K562 (cell line): ENCODE data around the gene KCTD13. TPM values are rescaled to one million over a fixed set of nuclear protein-coding genes. Genes with fewer than 3 reads are reported as not detected.

Experiments
- ATF1 ChIP-seq, 2 experiments: fragments of 450-650 bp in 1 of 2; IDR thresholded peaks; 2 replicates each; pipeline ENCODE4 v1.6.1; 2016; ENCODE audit warnings: missing compliant biosample characterization in 1 of 2, missing genetic modification characterization in 1 of 2
- ATF7 ChIP-seq: fragments of 450-650 bp; IDR thresholded peaks from 2 replicates; pipeline ENCODE4 v1.7.1; 2014; ENCODE audit warnings: mild to moderate bottlenecking, moderate library complexity
- CHD2 ChIP-seq: IDR thresholded peaks from 2 replicates; pipeline ENCODE4 v1.6.1; 2011; ENCODE audit warnings: low read depth, low read length
- MAZ ChIP-seq, 2 experiments: fragments of 450-650 bp in 1 of 2; sonication (generic) in 1 of 2; formaldehyde crosslinking; IDR thresholded peaks in 1 of 2; conservative IDR thresholded peaks in 1 of 2; 2 replicates each; pipeline versions ENCODE4 v1.4.0 to v1.5.0; 2020; ENCODE audit warnings: mild to moderate bottlenecking in 1 of 2, missing genetic modification reagents in 1 of 2
- MTF1 ChIP-seq: fragments of 250-450 bp; sonication (Bioruptor Pico); IDR thresholded peaks from 2 replicates; pipeline ENCODE4 v1.9.0; 2021; ENCODE audit warnings: moderate library complexity, mild to moderate bottlenecking, inconsistent platforms, borderline replicate concordance
- NRF1 ChIP-seq, 2 experiments: fragments of 450-650 bp; IDR thresholded peaks in 1 of 2; conservative IDR thresholded peaks in 1 of 2; 2 replicates each; pipeline ENCODE4 v1.6.1; 2014; ENCODE audit warnings: mild to moderate bottlenecking in 2 of 2
- ZNF431 ChIP-seq: sonication (generic); formaldehyde crosslinking; IDR thresholded peaks from 2 replicates; pipeline ENCODE4 v1.8.0; 2022; ENCODE audit warnings: mild to moderate bottlenecking, missing genetic modification reagents
- polyA plus RNA-seq, 8 experiments: library from polyadenylated mRNA; depleted of rRNA in 4 of 8; stranded (reverse) in 5 of 8; unstranded in 3 of 8; fragments of >200 nt; fragmentation: Nextera tagmentation in 2 of 8; fragmentation: Illumina TruSeq in 1 of 8; extraction: Ambion mirVana in 2 of 8; extraction: Trizol in 1 of 8; gene quantifications; 2 replicates each; pipeline versions ENCODE4 v1.2.1 to v1.2.3, GENCODE V29; 2011 to 2014; ENCODE audit warnings: inconsistent platforms in 1 of 8, missing spikeins in 1 of 8
- total RNA-seq, 7 experiments: library from RNA; depleted of rRNA in 6 of 7; stranded (reverse); fragments of >200 nt in 6 of 7; fragmentation: Illumina TruSeq in 2 of 7; extraction: Trizol in 2 of 7; gene quantifications; 2 replicates each; pipeline versions ENCODE4 v1.2.1 to v1.2.3, GENCODE V29; 2011 to 2021; ENCODE audit warnings: low replicate concordance in 1 of 7
- TF ChIP-seq, protein P1 (sequence below), 2 experiments: fragments of 450-650 bp; formaldehyde crosslinking in 1 of 2; IDR thresholded peaks; 2 replicates each; pipeline versions ENCODE4 v1.4.0 to v1.6.1; 2014 to 2020; ENCODE audit warnings: mild to moderate bottlenecking in 2 of 2, borderline replicate concordance in 1 of 2, low read depth in 1 of 2

Gene KCTD13
- total and polyA plus RNA-seq, 9 of the 15 experiments (the other 6 are each of a cell fraction or from before 2014, with no cell fraction given), result 1.0 to 20.6 (median 9.8) TPM

DNA sequence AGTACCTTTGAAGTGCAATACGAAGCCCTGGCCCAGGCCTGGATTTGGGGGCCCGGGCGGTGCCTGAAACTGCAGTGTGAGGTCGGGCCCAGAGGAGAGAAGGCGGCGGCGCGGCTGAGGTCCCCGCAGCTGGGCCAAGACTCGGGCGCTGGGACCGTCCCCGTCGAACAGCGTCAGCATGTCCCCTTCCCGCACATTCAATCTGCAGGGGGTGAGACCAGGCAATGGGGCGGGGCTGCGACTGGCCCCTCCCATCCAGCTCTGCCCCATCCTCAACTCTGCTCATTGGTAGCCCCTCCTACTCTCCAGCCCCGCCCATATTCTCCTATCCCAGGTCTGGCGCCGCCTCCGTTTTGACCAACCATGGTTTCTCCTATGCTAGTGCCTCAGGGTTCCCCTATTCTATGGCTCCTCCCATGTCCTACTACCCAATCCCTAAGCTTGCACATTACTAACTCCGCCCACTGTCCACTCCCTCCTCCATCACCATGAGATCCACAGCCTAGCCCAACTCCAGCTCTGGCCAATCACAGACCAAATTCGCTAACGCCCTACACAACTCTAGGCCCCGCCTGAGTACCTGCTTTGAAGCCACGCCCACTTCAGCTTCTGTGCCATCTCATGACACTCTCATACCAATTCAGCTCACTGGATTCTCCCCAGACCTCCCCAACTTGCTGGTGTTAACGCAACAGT, 48.6 kb downstream of the KCTD13 start (continued):
- TF ChIP-seq, protein P1, sequence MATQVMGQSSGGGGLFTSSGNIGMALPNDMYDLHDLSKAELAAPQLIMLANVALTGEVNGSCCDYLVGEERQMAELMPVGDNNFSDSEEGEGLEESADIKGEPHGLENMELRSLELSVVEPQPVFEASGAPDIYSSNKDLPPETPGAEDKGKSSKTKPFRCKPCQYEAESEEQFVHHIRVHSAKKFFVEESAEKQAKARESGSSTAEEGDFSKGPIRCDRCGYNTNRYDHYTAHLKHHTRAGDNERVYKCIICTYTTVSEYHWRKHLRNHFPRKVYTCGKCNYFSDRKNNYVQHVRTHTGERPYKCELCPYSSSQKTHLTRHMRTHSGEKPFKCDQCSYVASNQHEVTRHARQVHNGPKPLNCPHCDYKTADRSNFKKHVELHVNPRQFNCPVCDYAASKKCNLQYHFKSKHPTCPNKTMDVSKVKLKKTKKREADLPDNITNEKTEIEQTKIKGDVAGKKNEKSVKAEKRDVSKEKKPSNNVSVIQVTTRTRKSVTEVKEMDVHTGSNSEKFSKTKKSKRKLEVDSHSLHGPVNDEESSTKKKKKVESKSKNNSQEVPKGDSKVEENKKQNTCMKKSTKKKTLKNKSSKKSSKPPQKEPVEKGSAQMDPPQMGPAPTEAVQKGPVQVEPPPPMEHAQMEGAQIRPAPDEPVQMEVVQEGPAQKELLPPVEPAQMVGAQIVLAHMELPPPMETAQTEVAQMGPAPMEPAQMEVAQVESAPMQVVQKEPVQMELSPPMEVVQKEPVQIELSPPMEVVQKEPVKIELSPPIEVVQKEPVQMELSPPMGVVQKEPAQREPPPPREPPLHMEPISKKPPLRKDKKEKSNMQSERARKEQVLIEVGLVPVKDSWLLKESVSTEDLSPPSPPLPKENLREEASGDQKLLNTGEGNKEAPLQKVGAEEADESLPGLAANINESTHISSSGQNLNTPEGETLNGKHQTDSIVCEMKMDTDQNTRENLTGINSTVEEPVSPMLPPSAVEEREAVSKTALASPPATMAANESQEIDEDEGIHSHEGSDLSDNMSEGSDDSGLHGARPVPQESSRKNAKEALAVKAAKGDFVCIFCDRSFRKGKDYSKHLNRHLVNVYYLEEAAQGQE (IDR thresholded peaks at IDR 0.05; ENCODE audit: borderline replicate concordance), result no peak
- TF ChIP-seq, protein P1 (CRISPR knock-in tag; IDR thresholded peaks at IDR 0.05; ENCODE audit: low read depth), result no peak
- TF ChIP-seq ATF1 (CRISPR knock-in tag; IDR thresholded peaks at IDR 0.05), result no peak
- peak; percentile 24; the same call in 1 of the 2 replicates for TF ChIP-seq ATF1 (tag; IDR thresholded peaks at IDR 0.05)
- 0 out of 2 replicates have a peak, but pooled peaks have one; percentile 3 for TF ChIP-seq ZNF431 (CRISPR knock-in tag)
- TF ChIP-seq NRF1 (conservative IDR thresholded peaks at IDR 0.05 in 1 of 2, IDR thresholded peaks at IDR 0.05 in 1 of 2), result peak; percentile 84 to 87
- no peak for TF ChIP-seq CHD2
- TF ChIP-seq ATF7, result peak; percentile 71
- TF ChIP-seq MTF1 (CRISPR knock-in tag), result no peak
- peak in 1 of 2 experiments; percentile 46; a peak in 1 of 4 replicates for TF ChIP-seq MAZ (CRISPR knock-in tag; conservative IDR thresholded peaks at IDR 0.05 in 1 of 2, IDR thresholded peaks at IDR 0.05 in 1 of 2)
- TF ChIP-seq, all 486 proteins: peak for 23
